Measurements from ENCODE around the gene HELZ.
"Not testable (repeated sequence)": the region's sequence is repeated elsewhere in the genome, so short reads cannot be mapped to it uniquely, and the experiment has no call there.

- TF ChIP-seq CTCF (IDR thresholded peaks at IDR 0.05); EZH2 (IDR thresholded peaks at IDR 0.05; ENCODE audit: borderline replicate concordance, insufficient read depth, low read depth, low read length, poor library complexity, severe bottlenecking): not testable (repeated sequence)
Measured at GRCh38 chr17:67092710-67093109, 152.3 kb downstream of the HELZ start.

Data from B cell (primary cell).